HG03159 (cell line): ENCODE results near the gene LNPK.
"Not testable (repeated sequence)": the region's sequence is repeated elsewhere in the genome, so short reads cannot be mapped to it uniquely, and the experiment has no call there.

Source experiments
- ATAC-seq: cut with Tn5 transposase; IDR thresholded peaks from one replicate; pipeline ENCODE4 v1.9.1; 2021; ENCODE audit warnings: mild to moderate bottlenecking, moderate library complexity; ENCODE audit not compliant: unreplicated experiment

The LNPK gene

DNA sequence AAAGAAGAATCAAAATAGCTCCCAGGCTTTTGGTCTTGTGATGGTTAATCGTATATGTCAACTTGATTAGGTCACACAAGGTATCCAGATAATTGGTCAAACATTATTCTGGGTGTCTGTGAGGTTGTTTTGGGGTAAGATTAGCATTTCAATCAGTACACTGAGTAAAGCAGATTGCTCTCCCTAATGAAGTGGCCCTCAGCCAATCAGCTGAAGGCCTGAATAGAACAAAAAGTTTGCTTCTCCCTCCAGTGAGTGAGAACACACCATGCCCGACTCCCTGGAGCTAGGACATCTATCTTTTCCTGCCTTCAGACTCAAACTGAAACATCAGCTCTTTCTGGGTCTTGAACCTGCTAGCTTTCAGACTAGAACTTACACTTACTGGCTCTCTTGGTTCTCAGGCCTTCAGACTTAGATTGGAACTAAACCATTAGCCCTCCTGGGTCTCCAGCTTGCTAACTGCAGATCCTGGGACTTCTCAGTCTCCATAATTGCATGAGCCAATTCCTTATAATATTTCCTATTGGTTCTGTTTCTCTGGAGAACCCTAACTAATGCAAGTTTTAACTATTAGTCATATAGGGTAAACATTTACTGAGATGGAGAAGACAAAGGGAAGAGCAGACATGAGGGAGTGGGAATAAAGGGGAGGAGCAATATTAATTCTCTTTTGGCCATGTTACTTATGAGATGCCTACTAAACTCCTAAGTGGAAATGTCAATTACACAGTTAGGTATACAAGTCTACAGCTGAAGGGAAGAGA, 25.5 kb downstream of the LNPK start:
- no peak for ATAC-seq

DNA sequence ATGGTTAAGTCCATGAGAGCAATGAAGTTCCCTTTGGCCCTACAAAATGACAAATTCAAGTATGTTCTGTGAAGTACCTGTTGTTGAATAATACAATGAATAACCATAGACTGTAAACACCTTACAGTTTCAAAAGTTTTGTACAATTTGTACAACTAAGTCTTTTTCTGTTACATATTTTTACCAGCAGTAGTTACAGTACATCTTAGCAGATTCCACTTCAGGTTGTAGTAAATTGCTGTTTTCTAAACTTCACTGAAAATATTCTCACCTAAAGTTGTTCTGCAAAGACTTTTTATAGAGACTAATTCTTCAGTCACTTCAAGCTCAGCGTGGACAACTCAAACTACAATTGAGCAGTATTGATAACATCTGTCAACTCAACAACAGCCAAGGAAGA, 28.7 kb downstream of the LNPK start:
- ATAC-seq, result no peak

DNA sequence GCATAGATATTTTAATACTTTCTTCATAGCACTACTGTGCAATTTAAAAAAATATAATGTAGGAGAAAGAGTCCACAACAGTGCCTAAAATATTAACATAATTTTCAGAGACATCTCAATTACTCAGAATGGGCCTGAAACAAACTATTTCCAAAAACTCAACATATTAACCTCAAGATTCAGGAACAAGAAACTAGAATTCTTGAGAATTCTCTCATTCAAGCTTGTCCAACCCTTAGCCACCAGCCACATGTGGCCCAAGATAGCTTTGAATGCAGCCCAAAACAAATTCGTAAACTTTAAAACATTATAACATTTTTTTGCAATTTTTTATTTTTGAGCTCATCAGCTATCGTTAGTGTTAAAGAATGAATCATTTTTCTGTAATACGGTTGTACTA, 35.2 kb downstream of the LNPK start:
- ATAC-seq, result no peak

DNA sequence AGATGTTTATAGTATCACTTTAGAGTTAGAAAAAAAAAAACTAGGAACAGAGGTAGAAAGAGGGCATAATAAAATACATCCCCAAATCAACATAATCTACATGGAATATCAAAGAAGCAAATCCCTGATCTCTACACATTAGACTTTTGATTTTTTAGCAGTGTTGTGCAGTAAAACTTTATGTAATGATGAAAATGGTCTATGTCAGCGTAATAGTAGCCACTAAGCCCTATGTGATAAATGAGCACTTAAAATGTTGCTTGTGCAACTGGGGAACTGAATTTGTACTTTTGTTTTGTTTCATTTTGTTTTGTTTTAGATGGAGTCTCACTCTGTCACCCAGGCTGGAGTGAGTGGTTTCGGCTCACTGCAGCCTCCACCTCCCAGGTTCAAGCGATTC, 36.3 kb downstream of the LNPK start:
- ATAC-seq, result no peak

DNA sequence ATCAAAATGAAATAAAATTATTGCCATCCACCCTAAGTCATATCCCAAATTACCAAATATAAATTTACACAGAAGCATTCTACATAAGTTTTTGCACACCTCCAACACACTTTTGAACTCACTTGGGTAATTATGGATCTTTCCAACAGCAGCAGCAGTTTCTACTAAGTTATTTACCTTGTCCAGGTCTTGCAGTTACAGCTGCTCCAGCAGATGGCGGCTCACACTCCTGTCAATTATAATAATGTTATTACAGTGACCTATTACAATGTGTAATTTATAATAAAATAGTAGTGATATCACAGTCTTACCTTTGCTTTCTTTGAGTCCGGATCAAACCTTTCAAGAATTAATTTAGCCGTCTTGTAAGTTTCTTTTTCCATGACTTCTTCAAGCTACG, 37.9 kb downstream of the LNPK start:
- no peak for ATAC-seq

DNA sequence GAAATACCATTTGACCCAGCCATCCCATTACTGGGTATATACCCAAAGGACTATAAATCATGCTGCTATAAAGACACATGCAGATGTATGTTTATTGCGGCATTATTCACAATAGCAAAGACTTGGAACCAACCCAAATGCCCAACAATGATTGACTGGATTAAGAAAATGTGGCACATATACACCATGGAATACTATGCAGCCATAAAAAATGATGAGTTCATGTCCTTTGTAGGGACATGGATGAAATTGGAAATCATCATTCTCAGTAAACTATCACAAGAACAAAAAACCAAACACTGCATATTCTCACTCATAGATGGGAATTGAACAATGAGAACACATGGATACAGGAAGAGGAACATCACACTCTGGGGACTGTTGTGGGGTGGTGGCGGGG, 38.9 kb downstream of the LNPK start:
- not testable (repeated sequence) for ATAC-seq

DNA sequence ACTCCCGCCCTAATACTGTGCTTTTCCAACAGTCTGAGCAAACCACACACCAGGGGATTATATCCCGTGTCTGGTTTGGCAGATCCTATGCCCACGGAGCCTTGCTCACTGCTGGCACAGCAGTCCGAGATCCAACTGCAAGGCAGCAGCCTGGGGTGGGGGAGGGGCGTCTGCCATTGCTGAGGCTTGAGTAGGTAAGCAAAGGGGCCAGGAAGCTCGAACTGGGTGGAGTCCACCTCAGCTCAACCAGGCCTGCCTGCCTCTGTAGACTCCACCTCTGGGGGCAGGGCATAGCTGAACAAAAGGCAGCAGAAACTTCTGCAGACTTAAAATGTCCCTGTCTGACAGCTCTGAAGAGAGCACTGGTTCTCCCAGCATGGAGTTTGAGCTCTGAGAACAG, 44.2 kb downstream of the LNPK start:
- ATAC-seq, result no peak

DNA sequence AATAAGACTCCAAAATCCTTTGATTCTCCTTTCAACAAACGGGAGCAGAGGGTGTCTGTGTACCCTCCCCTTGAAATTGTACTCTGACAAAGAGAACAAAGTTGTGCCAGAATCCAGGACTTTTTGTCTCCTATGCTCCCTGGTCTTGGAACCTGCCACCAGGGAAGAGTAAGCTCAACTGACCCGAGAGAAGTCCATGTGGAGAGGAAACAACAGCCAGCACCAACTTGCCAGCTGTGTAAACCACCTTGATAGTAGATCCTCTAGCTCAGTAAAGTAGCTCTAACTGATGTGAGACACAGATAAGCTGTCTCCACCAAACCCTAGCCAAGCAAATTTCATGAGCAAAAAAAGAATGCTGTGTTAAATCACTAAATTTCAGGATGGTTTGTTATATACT, 46.9 kb downstream of the LNPK start:
- no peak for ATAC-seq

DNA sequence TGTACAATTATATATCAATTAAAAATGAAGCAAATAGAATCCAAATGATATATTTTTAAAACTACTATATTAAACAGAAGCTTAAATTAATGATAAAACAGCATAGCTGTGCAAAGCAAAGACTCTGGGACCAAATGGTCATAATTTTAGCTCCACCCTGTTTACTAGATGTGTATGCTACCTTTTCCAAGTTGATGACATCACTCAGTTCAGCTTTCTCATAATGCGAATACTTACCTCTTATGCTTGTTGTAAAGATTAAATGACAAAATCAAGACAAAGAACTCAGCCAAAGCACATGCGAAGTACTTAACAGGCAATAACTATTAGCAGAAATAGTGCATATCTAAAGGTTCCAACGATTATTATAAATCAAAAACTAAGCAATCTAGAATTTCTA, 51.6 kb downstream of the LNPK start:
- no peak for ATAC-seq

DNA sequence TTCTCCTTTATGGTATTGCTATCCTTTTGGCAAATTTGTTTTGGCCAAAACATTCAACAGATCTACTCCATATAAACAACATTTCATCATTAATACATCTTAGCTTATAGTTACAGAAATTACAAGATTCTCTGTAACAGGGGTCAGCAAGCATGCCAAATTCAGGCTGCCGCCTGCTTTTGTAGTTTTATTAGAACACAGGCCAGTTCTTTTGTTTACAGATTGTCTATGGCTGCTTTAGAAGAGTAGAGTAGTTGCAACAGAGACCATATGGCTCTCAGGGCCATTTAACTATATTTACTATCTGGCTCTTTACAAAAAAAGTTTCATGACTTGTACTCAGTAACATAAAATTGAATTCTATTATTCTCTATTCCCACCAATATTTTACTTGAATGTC, 53.9 kb downstream of the LNPK start:
- no peak for ATAC-seq

DNA sequence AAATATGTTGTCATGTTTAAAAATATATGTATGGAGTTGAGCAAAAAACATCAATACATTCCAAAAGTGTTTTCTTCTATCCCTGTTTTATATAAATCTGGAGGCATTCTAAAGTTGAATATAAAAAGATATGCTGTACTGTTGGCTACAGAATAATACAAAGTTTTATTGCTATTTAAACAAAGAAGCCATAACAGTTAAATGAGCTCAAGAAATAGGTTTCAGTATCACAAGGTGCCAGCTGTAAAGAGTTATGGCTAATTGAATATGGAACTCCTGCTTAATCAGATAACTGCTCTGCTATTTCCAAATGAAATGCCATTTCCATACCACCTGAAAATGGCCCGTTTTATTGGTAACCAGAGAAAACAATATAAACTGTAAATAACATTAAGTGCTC, 55.0 kb downstream of the LNPK start:
- no peak for ATAC-seq

DNA sequence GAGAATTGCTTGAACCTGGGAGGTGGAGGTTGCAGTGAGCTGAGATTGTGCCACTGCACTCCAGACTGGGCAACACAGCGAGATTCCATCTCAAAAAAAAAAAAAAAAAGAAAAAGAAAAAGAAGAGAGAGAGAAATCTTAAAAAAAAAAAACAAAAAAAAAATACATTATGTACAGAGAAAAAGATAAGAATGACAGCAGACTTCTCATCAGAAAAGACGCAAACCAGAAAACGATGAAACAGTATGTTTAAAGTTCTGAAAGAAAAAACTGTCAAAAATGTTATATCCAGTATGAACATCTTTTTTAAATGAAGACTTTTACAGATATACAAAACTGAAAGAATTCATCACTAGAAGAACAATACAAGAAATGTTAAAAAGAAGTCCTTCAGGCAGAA, 60.4 kb downstream of the LNPK start:
- ATAC-seq, result no peak

DNA sequence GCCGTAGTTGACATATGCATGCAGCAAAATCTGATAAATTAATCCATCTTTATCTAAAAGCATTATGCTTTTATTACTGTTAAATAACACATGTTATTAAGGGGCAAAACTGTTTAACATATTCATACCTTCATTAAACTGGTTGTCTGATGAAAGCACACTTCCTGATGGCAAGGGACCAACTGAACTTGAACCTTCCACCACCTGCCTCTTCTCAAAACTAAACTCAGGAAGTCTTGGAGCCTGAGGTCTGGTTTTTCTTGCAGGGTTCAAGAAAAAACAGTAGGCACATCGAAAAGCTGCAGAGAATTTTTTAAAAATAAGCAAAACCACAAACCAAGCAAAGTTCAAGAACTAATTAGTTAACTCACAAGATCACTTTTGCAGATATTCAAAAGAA, 64.9 kb downstream of the LNPK start:
- no peak for ATAC-seq

DNA sequence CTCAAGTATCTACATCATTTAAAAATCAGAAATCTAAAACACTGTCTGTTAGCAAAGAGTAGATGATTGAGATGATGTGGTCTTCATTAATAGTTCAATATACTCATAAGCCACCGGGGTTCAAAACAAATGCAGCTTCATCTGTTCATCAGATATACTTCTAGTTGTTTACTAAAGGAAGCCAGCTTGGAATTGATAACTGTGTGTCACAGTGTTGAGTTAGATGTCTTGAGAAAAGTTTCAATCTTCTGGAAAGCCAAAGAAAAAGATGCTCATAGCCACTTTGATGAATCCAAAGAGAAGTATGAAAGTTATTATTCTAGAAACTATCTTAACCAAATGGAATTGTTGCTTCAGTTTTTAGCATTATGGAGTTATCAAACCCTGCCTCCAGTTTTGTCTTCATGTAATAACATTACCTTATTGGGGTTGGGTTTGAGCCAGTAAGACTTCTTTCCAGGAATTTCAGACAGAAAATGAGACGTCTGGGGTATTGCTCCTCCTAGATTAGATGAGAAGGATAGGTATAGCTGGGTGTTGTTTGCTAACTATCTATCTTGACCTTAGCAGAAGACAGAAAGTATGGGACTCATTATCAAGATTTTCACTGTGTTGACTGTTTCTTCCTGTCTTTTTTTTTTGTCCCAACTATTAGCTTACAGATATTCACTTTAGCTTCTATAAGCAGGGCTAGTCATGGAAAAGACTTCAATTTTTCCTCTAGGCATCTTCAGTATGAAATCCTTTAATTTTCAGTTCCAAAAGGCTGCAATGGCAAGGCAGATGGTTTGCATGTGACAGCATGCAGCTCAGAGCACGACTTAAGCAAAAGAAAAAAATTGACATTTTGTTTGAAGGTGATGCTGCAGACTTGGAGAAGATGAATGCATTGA, 66.5 kb downstream of the LNPK start:
- no peak for ATAC-seq

DNA sequence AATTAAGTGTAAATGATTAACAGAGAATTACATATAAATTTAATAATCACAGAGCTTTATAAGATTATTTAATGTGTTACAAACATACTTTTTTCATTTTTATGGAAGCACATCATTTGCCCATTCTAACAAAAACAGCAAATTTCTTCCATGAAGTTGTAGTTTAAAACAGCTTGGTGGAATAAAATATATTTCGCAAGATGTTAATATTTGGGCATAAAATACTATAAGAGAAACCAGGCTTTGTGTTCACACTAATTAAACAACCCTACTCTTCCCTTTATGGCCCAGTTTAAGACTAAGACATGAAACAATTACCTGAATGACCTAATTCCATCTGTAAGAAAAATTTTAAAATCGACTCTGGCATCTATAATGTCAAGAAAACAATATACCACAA, 69.4 kb downstream of the LNPK start:
- no peak for ATAC-seq

DNA sequence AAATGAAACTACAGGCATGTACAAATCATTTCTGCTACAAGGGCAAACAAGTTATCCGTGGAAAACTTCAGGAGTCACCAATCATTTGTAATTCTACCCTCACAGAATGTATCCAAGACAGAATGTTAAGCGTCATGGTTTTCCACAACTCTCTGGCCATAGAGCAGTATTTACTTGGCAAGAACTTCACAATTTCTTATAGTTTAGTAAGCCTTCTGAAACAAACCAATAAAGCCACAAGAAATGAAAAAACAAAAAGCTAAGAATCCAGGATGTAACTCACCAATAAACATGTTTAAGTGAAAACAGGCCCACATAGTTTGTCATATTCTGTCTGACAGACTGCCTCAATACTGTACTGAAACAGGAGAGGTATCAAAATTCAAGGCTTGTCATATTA, 70.3 kb downstream of the LNPK start:
- ATAC-seq, result no peak

DNA sequence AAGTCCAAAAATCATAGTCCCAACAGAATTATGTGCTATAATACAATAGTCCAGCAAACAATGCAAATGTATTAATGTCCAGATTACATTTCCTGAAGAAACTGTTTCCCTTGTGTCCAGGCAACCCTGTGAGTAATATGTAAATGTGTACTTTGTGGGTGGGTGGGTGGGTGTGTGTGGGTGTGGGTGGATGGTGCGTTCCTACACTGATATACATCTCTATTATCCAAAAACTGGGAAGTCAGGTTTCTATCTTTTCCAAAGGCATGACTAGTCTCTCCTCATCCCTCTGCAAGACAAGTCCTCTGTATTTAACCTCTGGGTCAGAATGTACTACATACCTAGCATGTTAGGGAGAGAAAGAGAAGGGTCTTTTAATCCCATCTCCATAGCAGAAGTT, 71.6 kb downstream of the LNPK start:
- ATAC-seq, result no peak

DNA sequence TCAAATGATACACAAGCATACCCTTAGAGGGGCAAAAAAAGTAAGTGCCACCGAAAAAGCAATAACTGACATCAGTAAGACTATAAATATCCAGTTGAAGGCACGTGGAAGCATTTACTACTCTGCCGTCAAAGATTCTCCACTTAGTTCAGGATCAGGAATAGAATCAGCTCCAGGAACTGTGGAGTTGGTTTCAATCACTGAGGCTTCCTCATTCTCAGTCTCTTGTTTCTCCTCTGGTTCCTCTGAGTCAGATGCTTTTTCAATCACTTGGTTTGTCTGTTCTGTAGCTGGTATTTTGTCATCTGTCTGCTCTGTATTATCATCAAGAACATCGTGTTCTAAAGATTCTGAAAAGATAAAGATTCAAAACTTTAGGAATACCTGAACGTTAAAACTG, 72.2 kb downstream of the LNPK start:
- ATAC-seq, result no peak

DNA sequence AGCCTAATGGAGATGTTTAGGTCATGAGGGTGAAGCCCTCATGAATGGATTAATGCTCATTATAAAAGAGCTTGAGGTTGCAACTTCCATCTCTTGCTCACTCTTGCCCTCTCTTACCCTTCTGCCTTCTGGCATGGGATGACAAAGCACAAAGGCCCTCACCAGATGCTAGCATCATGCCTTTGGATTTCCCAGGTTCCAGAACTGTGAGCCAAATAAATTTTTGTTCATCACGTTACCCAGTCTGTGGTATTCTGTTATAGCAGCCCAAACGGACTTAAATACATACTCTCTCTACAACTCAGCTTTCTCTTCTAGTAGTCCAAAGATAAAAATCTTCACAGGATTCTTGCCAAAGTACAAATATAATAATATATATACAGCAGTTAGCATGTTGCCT, 75.8 kb downstream of the LNPK start:
- no peak for ATAC-seq

DNA sequence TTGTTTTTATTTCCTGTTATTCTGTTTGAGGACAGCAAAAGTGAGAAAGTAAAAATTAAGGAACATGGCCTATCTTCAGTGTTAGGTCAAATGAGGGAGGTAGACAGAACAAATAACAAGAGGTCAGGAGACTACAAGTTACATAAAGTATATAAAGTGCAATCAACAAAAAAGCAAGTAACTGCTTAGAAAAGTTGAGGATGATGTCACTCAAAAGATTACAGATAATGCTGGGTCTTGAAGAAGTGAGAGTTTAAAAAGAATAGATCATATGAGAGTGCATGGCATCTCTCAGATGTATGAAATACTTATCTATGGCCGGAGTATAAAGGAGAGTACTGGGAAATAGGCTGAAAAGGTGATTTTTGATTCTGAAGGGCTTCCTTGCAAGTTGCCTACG, 79.9 kb downstream of the LNPK start:
- ATAC-seq, result no peak

DNA sequence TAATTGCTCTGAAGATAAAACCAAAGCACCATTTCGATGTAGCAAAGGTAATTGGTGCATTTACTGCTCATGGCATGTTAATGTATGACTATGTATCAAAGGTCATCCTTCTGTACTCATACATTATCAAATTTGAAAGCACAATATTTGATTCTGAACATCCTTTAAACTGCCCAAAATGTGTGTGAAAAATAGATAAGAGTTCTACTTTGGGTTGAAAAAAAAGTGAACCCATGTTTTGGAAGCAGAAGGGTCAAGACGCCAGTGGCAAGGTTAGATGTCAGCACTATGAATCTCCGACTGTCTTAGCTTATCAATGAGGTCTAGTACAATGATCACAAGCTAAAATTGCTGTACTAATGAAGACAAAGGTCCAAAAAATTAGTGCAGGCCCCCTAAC, 83.1 kb downstream of the LNPK start:
- ATAC-seq, result no peak

DNA sequence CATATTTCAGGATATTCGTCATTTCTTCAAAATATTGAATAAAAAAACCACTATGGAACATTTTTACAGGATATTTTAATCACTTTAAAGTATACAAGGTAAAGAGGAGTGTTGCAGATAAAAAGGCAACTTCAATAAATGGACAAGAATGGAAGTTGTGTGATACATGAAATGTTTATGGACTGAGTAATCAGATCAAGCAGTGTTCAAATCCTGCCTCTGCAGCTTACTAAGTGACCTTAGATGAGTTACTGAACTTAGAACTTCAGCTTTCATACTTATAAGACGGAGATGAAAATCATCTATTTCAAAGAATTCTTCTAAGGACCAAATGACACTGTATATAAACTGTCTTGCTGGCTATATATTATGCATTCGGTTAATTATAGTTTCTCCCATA, 87.2 kb downstream of the LNPK start:
- no peak for ATAC-seq
